OCI-LY7 (cell line): ENCODE measurements around the gene ASB10. TPM values are rescaled to one million over a fixed set of nuclear protein-coding genes. Genes with fewer than 3 reads are reported as not detected.
A peak's percentile ranks its signal among the peaks of the same experiment; 100 is the strongest.

ENCODE experiments used
- BruUV-seq: library from RNA; stranded (reverse); fragments of 400-500 nt; replicated peaks from 2 replicates; lab custom pipeline; 2021; lab: Mats Ljungman, UMichigan
- CTCF ChIA-PET: fragments of 300-600 bp; sonication (Branson Sonifier 250); formaldehyde crosslinking; loops from one replicate; lab custom pipeline; 2022; ENCODE audit warnings: antibody characterized with exemption; ENCODE audit not compliant: unreplicated experiment; lab: Charles Lee
- POLR2A ChIA-PET: fragments of 300-600 bp; sonication (Branson Sonifier 250); formaldehyde crosslinking; loops from one replicate; lab custom pipeline; 2022; ENCODE audit warnings: antibody characterized with exemption; lab: Charles Lee
- DNase-seq: peaks from one replicate; pipeline ENCODE4 v3.0.0-alpha.2; 2015; ENCODE audit warnings: low spot score
- H2AFZ ChIP-seq: fragments of 200-600 bp; sonication (generic), shearing (Covaris generic); 2 replicates; pipeline ENCODE4 v1.6.1; 2014; ENCODE audit warnings: mild to moderate bottlenecking, antibody characterized with exemption, low read length, moderate library complexity
- H3K27ac ChIP-seq: fragments of 200-600 bp; sonication (generic); 2 replicates; pipeline ENCODE4 v1.5.1; 2014; ENCODE audit warnings: mixed run types, low read depth, mild to moderate bottlenecking, moderate library complexity, low read length, inconsistent platforms; ENCODE audit not compliant: poor library complexity, severe bottlenecking
- H3K36me3 ChIP-seq: fragments of 200-600 bp; sonication (generic); 2 replicates; pipeline ENCODE4 v1.6.1; 2014; ENCODE audit warnings: mild to moderate bottlenecking, antibody characterized with exemption, low read length, moderate library complexity, mixed read lengths; ENCODE audit not compliant: insufficient read depth
- H3K4me1 ChIP-seq: fragments of 200-600 bp; sonication (generic); 2 replicates; pipeline ENCODE4 v1.5.1; 2014; ENCODE audit warnings: mild to moderate bottlenecking, low read length; ENCODE audit not compliant: insufficient read depth, poor library complexity, severe bottlenecking
- H3K4me2 ChIP-seq: fragments of 200-600 bp; sonication (generic); 2 replicates; pipeline ENCODE4 v1.6.1; 2014; ENCODE audit warnings: mild to moderate bottlenecking, low read length
- H3K4me3 ChIP-seq: fragments of 200-600 bp; sonication (generic); 2 replicates; pipeline ENCODE4 v1.5.1; 2014; ENCODE audit warnings: mild to moderate bottlenecking, low read depth, low read length; ENCODE audit not compliant: poor library complexity, severe bottlenecking
- H3K79me2 ChIP-seq: fragments of 200-600 bp; sonication (generic); 2 replicates; pipeline ENCODE4 v1.6.1; 2016; ENCODE audit warnings: low read depth, mild to moderate bottlenecking, low read length, moderate library complexity, mixed read lengths; ENCODE audit not compliant: insufficient read depth
- H3K9me2 ChIP-seq: fragments of 200-600 bp; sonication (generic); 2 replicates; pipeline ENCODE4 v1.6.1; 2016; ENCODE audit warnings: mild to moderate bottlenecking, low read length, mixed read lengths; ENCODE audit not compliant: insufficient read depth
- H3K9me3 ChIP-seq: fragments of 200-600 bp; sonication (generic); 2 replicates; pipeline ENCODE4 v1.6.1; 2014; ENCODE audit warnings: mild to moderate bottlenecking, mixed run types, low read length, mixed read lengths
- H4K20me1 ChIP-seq: fragments of 200-600 bp; sonication (generic); 2 replicates; pipeline ENCODE4 v1.6.1; 2014; ENCODE audit warnings: mild to moderate bottlenecking, antibody characterized with exemption, low read length, moderate library complexity, mixed read lengths; ENCODE audit not compliant: insufficient read depth
- EZH2phosphoT487 ChIP-seq: fragments of 200-600 bp; sonication (generic); IDR thresholded peaks from 2 replicates; pipeline ENCODE4 v1.6.1; 2018; ENCODE audit warnings: low read depth, borderline replicate concordance, mild to moderate bottlenecking, mixed run types, antibody characterized with exemption, low read length, moderate library complexity, mixed read lengths
- intact Hi-C: fragments of 100-400 bp; cut with micrococcal nuclease; formaldehyde crosslinking; loops from one replicate; pipeline ENCODE4 v1.10.0; 2022; ENCODE audit not compliant: unreplicated experiment
- total RNA-seq, 2 experiments: library from RNA; depleted of rRNA in 1 of 2; stranded (reverse); fragments of >200 nt in 1 of 2; shearing (Covaris generic) in 1 of 2; gene quantifications; 2 replicates each; pipeline ENCODE4 v1.2.3, GENCODE V29; 2014 to 2022
- TF ChIP-seq, protein P1 (sequence below): fragments of 200-600 bp; sonication (generic); conservative IDR thresholded peaks from 2 replicates; pipeline ENCODE4 v1.5.1; 2014; ENCODE audit warnings: mild to moderate bottlenecking, antibody characterized with exemption, low read length, moderate library complexity, mixed read lengths

The ASB10 gene
- total RNA-seq, 2 experiments from 2014 or later = not detected

DNA sequence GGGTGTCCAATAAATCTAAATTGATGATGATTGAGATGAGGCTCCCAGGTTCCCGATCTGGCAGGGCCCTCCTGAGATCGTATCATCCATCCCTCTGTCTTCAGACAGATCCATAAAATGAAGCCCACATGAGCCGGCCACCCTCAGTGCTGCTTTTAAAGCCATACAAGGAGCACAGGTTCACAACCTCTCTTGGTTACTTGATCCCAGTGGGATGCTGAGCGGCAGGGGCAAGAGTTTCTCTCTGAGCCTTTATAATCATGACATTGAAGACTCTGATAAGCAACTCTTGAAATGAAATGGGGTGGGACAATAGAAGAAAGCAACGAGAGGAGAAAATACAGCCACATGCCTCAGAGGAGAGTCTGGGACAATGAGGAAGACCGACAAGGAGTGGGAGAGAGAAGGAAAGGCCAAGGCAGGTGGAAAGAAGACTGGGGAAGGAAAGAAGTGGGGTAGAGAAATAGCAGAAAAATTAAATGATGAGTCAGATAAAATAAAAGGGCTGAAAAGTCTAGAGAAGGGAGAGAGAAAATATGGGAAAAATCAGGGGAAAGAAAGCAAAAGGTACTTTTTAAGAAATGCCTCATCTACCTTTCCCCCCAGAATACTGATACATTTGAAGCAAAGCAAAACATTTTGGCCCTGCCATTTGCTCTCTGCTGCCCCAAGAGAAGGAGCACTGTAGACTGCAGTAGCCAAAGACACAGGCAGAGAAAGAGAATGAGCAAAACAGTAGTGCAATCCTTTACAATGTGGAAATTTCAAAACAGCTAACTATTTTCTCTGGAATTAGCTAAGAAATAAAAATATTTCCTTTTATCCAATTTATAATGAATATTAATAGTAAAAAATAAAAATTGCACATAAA, 34.2 kb downstream of the ASB10 start:
- H3K27ac ChIP-seq = no peak overlapping the region
- no peak for DNase-seq
- H3K79me2 ChIP-seq = no peaks in the 10 kb centered on the region
- H3K36me3 ChIP-seq = no peaks in the 10 kb centered on the region
- no peaks in the 10 kb centered on the region for H3K9me3 ChIP-seq
- H3K9me2 ChIP-seq = no peaks in the 10 kb centered on the region
- TF ChIP-seq EZH2phosphoT487 = no peak
- TF ChIP-seq, protein P1, sequence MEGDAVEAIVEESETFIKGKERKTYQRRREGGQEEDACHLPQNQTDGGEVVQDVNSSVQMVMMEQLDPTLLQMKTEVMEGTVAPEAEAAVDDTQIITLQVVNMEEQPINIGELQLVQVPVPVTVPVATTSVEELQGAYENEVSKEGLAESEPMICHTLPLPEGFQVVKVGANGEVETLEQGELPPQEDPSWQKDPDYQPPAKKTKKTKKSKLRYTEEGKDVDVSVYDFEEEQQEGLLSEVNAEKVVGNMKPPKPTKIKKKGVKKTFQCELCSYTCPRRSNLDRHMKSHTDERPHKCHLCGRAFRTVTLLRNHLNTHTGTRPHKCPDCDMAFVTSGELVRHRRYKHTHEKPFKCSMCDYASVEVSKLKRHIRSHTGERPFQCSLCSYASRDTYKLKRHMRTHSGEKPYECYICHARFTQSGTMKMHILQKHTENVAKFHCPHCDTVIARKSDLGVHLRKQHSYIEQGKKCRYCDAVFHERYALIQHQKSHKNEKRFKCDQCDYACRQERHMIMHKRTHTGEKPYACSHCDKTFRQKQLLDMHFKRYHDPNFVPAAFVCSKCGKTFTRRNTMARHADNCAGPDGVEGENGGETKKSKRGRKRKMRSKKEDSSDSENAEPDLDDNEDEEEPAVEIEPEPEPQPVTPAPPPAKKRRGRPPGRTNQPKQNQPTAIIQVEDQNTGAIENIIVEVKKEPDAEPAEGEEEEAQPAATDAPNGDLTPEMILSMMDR = 0 out of 2 replicates have a peak, but pooled peaks have one; percentile 14
- H3K4me2 ChIP-seq = no peak overlapping the region
- H3K4me3 ChIP-seq = no peak overlapping the region
- H2AFZ ChIP-seq = no peak overlapping the region
- BruUV-seq = no TSS peak
- intact Hi-C loops = loop anchor here (10.0 kb wide), 1 partner anchor 58 kb away; no protein-coding TSS in a partner anchor
- POLR2A ChIA-PET = interaction anchor here (0.7 kb wide), 2 partner anchors 14 to 176 kb away, joined by 4 to 6 read pairs; no protein-coding TSS in a partner anchor
- CTCF ChIA-PET = no interaction called here
- no peaks in the 10 kb centered on the region for H3K4me1 ChIP-seq
- no peaks in the 10 kb centered on the region for H4K20me1 ChIP-seq

DNA sequence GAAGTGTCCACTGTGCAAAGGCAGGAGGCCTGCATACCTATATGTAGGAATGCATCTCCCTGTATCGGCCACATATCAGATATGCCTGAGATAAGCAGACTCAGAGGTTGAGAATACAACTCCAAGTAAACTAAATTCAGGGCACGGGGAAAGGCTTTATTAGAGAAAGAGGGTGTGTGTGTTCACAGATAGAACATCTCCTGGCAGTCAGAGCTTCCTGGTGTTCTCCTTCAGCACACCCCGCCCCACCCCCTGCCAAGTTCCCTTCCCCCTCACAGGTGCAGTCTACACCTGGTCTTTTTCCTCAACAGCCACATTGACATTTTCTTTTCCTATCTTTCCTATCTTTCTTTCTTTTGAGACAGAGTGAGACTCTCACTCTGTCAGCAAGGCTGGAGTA, 36.7 kb downstream of the ASB10 start:
- TF ChIP-seq EZH2phosphoT487 = no peak
- TF ChIP-seq, protein P1 = no peak
- Histone ChIP-seq H3K4me3 (no peak overlapping the region), H3K79me2 (no peaks in the 10 kb centered on the region), H3K4me1 (no peaks in the 10 kb centered on the region), H3K36me3 (no peaks in the 10 kb centered on the region), H3K9me2 (no peaks in the 10 kb centered on the region), H3K27ac (no peak overlapping the region), H3K4me2 (no peak overlapping the region), H4K20me1 (no peaks in the 10 kb centered on the region), H3K9me3 (no peaks in the 10 kb centered on the region), H2AFZ (no peak overlapping the region)
- intact Hi-C loops = loop anchor here (10.0 kb wide), 1 partner anchor 56 kb away; no protein-coding TSS in a partner anchor
- ChIA-PET POLR2A (no interaction called here), CTCF (interaction anchor here (1.0 kb wide), 1 partner anchor 9 kb away, joined by 3 read pairs; no protein-coding TSS in a partner anchor)
- BruUV-seq = no TSS peak
- DNase-seq = no peak
